Suppressor macrophage treated with lipopolysaccharide for 1 hour (primary cell): ENCODE measurements around the gene ZNF813.
"Not testable (repeated sequence)": the region's sequence is repeated elsewhere in the genome, so short reads cannot be mapped to it uniquely, and the experiment has no call there.

Experiments used
- DNase-seq, 3 donors: peaks; one replicate each; pipeline ENCODE4 v3.0.0-alpha.2; 2020 to 2022

Gene ZNF813

GRCh38 chr19:53467485-53468262 is at the start of gene ZNF813:
Gene ZNF813 (plus strand): TSS chr19:53467733. CDS start chr19:53483823, 16,090 bp downstream.
- DNase-seq, result peak; percentile 92 to 98 (median 98)

- not testable (repeated sequence) for DNase-seq
These were observed 46.8 kb upstream of the ZNF813 start for GRCh38 chr19:53420520-53421315.

- DNase-seq, result no peak
These were observed 45.0 kb upstream of the ZNF813 start for GRCh38 chr19:53422551-53422950.

GRCh38 chr19:53423074-53423473 is 44.5 kb upstream of the ZNF813 start:
- DNase-seq, result not testable (repeated sequence)

- DNase-seq, result peak in 2 of 3 donors; percentile 2 to 8
These were observed 43.9 kb upstream of the ZNF813 start for GRCh38 chr19:53423680-53424079.

- DNase-seq, result peak; percentile 82 to 92 (median 89)
These were observed 42.5 kb upstream of the ZNF813 start for GRCh38 chr19:53424968-53425597.

- peak; percentile 95 to 99 (median 98) for DNase-seq
These were observed 36.0 kb upstream of the ZNF813 start, which contains the start of gene ZNF761 for GRCh38 chr19:53431399-53432087. Gene ZNF761 (plus strand): TSS chr19:53431984. CDS start chr19:53447269, 15,285 bp downstream.

- DNase-seq, result peak in 2 of 3 donors; percentile 34 to 42
These were observed 35.4 kb upstream of the ZNF813 start for GRCh38 chr19:53432088-53432661.

GRCh38 chr19:53443809-53444208 is 23.7 kb upstream of the ZNF813 start:
- DNase-seq, result not testable (repeated sequence)

GRCh38 chr19:53447196-53447595 is 20.3 kb upstream of the ZNF813 start:
- DNase-seq, result not testable (repeated sequence)

- DNase-seq, result no peak
These were observed 11.7 kb upstream of the ZNF813 start for GRCh38 chr19:53455828-53456227.

GRCh38 chr19:53460131-53460721 is 7.3 kb upstream of the ZNF813 start:
- DNase-seq, result not testable (repeated sequence)

GRCh38 chr19:53461866-53462265 is 5.7 kb upstream of the ZNF813 start:
- DNase-seq, result no peak

GRCh38 chr19:53462861-53463260 is 4.7 kb upstream of the ZNF813 start:
- DNase-seq, result no peak

- peak; percentile 11 to 32 (median 20) for DNase-seq
These were observed 4.3 kb upstream of the ZNF813 start for GRCh38 chr19:53463263-53463662.

- no peak for DNase-seq
These were observed 628 bp upstream of the ZNF813 start for GRCh38 chr19:53466726-53467484.

- DNase-seq, result not testable (repeated sequence)
These were observed 1.1 kb downstream of the ZNF813 start for GRCh38 chr19:53468628-53469027.

GRCh38 chr19:53471916-53472315 is 4.4 kb downstream of the ZNF813 start:
- no peak for DNase-seq

- DNase-seq, result not testable (repeated sequence)
These were observed 7.3 kb downstream of the ZNF813 start for GRCh38 chr19:53474832-53475231.

GRCh38 chr19:53475470-53475869 is 7.9 kb downstream of the ZNF813 start:
- not testable (repeated sequence) for DNase-seq

GRCh38 chr19:53483751-53484150 is 16.2 kb downstream of the ZNF813 start:
- DNase-seq, result not testable (repeated sequence)
